ENCODE results near the gene SSMEM1. TPM values are rescaled to one million over a fixed set of nuclear protein-coding genes. Genes with fewer than 3 reads are reported as not detected.

SSMEM1 gene
- total and polyA plus RNA-seq, 9 of the 15 experiments (the other 6 are each of a cell fraction or from before 2014, with no cell fraction given) = 0.10 to 0.28 (median 0.18) TPM; not detected in 4

DNA sequence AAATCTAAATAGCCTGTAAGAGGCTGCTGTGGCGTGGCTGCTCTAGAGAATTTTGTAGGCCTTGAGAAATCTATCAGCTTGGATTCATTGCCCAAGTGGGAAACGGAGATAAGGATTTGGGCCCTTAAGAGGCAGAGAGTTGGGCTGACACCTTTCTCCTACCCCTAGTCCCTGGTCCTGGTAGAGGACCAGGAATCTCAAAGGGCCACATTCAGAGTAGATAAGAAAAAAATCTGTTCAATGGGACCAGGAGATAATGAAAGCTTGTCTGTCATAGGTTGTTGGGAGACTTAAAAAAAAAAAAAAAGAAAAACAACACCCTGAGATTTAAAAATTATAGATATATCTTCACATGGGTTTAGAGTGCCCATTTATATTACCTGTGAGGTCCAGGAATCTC, 20.3 kb upstream of the SSMEM1 start (continued):
- TF ChIP-seq, protein P1, sequence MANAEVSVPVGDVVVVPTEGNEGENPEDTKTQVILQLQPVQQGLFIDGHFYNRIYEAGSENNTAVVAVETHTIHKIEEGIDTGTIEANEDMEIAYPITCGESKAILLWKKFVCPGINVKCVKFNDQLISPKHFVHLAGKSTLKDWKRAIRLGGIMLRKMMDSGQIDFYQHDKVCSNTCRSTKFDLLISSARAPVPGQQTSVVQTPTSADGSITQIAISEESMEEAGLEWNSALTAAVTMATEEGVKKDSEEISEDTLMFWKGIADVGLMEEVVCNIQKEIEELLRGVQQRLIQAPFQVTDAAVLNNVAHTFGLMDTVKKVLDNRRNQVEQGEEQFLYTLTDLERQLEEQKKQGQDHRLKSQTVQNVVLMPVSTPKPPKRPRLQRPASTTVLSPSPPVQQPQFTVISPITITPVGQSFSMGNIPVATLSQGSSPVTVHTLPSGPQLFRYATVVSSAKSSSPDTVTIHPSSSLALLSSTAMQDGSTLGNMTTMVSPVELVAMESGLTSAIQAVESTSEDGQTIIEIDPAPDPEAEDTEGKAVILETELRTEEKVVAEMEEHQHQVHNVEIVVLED (CRISPR knock-in tag; IDR thresholded peaks at IDR 0.05) = no peak
- TF ChIP-seq PHF21A (IDR thresholded peaks at IDR 0.05; ENCODE audit: borderline replicate concordance, low read depth) = peak; percentile 91; the same call in 1 of the 2 replicates
- TF ChIP-seq, protein P2, sequence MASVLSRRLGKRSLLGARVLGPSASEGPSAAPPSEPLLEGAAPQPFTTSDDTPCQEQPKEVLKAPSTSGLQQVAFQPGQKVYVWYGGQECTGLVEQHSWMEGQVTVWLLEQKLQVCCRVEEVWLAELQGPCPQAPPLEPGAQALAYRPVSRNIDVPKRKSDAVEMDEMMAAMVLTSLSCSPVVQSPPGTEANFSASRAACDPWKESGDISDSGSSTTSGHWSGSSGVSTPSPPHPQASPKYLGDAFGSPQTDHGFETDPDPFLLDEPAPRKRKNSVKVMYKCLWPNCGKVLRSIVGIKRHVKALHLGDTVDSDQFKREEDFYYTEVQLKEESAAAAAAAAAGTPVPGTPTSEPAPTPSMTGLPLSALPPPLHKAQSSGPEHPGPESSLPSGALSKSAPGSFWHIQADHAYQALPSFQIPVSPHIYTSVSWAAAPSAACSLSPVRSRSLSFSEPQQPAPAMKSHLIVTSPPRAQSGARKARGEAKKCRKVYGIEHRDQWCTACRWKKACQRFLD (CRISPR knock-in tag; IDR thresholded peaks at IDR 0.05) = no peak
- TF ChIP-seq SNIP1 (IDR thresholded peaks at IDR 0.05; ENCODE audit: low read depth) = no peak
- TF ChIP-seq, protein P3, sequence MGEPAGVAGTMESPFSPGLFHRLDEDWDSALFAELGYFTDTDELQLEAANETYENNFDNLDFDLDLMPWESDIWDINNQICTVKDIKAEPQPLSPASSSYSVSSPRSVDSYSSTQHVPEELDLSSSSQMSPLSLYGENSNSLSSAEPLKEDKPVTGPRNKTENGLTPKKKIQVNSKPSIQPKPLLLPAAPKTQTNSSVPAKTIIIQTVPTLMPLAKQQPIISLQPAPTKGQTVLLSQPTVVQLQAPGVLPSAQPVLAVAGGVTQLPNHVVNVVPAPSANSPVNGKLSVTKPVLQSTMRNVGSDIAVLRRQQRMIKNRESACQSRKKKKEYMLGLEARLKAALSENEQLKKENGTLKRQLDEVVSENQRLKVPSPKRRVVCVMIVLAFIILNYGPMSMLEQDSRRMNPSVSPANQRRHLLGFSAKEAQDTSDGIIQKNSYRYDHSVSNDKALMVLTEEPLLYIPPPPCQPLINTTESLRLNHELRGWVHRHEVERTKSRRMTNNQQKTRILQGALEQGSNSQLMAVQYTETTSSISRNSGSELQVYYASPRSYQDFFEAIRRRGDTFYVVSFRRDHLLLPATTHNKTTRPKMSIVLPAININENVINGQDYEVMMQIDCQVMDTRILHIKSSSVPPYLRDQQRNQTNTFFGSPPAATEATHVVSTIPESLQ (CRISPR knock-in tag; IDR thresholded peaks at IDR 0.05) = no peak
- TF ChIP-seq HOXB6 (CRISPR knock-in tag; IDR thresholded peaks at IDR 0.05; ENCODE audit: borderline replicate concordance) = no peak
- TF ChIP-seq ZNF76 (CRISPR knock-in tag; IDR thresholded peaks at IDR 0.05; ENCODE audit: borderline replicate concordance) = no peak
- TF ChIP-seq SLC30A9 (CRISPR knock-in tag; IDR thresholded peaks at IDR 0.05) = no peak
- peak; percentile 44; the same call in 1 of the 2 replicates for TF ChIP-seq FOXM1 (IDR thresholded peaks at IDR 0.05; ENCODE audit: low read depth)
- no peak for TF ChIP-seq FOXM1 (CRISPR knock-in tag; IDR thresholded peaks at IDR 0.05; ENCODE audit: low read depth)
- peak; percentile 23; the same call in 1 of the 2 replicates for TF ChIP-seq DPF2 (IDR thresholded peaks at IDR 0.05)
- TF ChIP-seq, protein P4, sequence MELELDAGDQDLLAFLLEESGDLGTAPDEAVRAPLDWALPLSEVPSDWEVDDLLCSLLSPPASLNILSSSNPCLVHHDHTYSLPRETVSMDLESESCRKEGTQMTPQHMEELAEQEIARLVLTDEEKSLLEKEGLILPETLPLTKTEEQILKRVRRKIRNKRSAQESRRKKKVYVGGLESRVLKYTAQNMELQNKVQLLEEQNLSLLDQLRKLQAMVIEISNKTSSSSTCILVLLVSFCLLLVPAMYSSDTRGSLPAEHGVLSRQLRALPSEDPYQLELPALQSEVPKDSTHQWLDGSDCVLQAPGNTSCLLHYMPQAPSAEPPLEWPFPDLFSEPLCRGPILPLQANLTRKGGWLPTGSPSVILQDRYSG (tag; conservative IDR thresholded peaks at IDR 0.05; ENCODE audit: low read depth) = no peak
- TF ChIP-seq ZNF212 (CRISPR knock-in tag; IDR thresholded peaks at IDR 0.05) = no peak
- TF ChIP-seq POLR2A (conservative IDR thresholded peaks at IDR 0.05) = no peak
- no peak for TF ChIP-seq RBM34 (IDR thresholded peaks at IDR 0.05; ENCODE audit: borderline replicate concordance, insufficient read depth, low read length)
- TF ChIP-seq NCOR1 (IDR thresholded peaks at IDR 0.05) = peak; percentile 54; the same call in 1 of the 2 replicates
- no peak for TF ChIP-seq FOXA3 (CRISPR knock-in tag; conservative IDR thresholded peaks at IDR 0.05 in 1 of 2, IDR thresholded peaks at IDR 0.05 in 1 of 2)
